GM12878 (cell line): Measurements from ENCODE around the gene BCAS3. TPM values are rescaled to one million over a fixed set of nuclear protein-coding genes. Genes with fewer than 3 reads are reported as not detected.
"Not testable (repeated sequence)": the region's sequence is repeated elsewhere in the genome, so short reads cannot be mapped to it uniquely, and the experiment has no call there.

ENCODE experiments used
- ATAC-seq: fragments of 200-7000 bp; cut with Tn5 transposase; 3 replicates; pipeline ENCODE4 v1.9.1; 2020; ENCODE audit warnings: mild to moderate bottlenecking, moderate library complexity
- BruUV-seq: library from RNA; stranded (reverse); fragments of 400-500 nt; replicated peaks from 2 replicates; lab custom pipeline; 2021; lab: Mats Ljungman, UMichigan
- CTCF ChIA-PET: fragments of 300-600 bp; sonication (Branson Sonifier 250); formaldehyde crosslinking; extraction: SDS; loops from one replicate; lab custom pipeline; 2021; ENCODE audit warnings: inconsistent platforms; lab: Yijun Ruan, JAX
- POLR2A ChIA-PET: fragments of 350-600 bp; formaldehyde crosslinking; extraction: SDS; loops from one replicate; lab custom pipeline; 2021; ENCODE audit warnings: inconsistent platforms; lab: Charles Lee
- RAD21 ChIA-PET: fragments of 300-600 bp; sonication (Branson Sonifier 250); formaldehyde crosslinking; loops from one replicate; lab custom pipeline; 2023; ENCODE audit warnings: antibody characterized with exemption; ENCODE audit not compliant: unreplicated experiment; lab: Charles Lee
- SMC1A ChIA-PET: fragments of 300-600 bp; sonication (Branson Sonifier 250); formaldehyde crosslinking; loops from one replicate; lab custom pipeline; 2023; ENCODE audit not compliant: unreplicated experiment, uncharacterized antibody; lab: Charles Lee
- DNase-seq: peaks from one replicate; pipeline ENCODE4 v3.0.0-alpha.2; 2011; ENCODE audit warnings: low read depth, low spot score
- FAIRE-seq: peaks from 3 replicates; lab custom pipeline; 2011; peaks lifted over from hg19 to GRCh38; lab: Jason Lieb, UNC
- H2AFZ ChIP-seq: 2 replicates; pipeline ENCODE4 v1.6.0; 2011; ENCODE audit warnings: low read depth, low read length, control low read depth; ENCODE audit not compliant: control insufficient read depth
- H3K27ac ChIP-seq: 2 replicates; pipeline ENCODE4 v1.5.1; 2011; ENCODE audit warnings: control low read depth; ENCODE audit not compliant: control insufficient read depth, insufficient read depth
- H3K27me3 ChIP-seq, 2 experiments: replicated peaks in 1 of 2; 2 replicates each; pipeline versions ENCODE4 v1.6.0 to v1.6.1; 2011; ENCODE audit warnings: low read length in 1 of 2; ENCODE audit not compliant: control insufficient read depth in 2 of 2, insufficient read depth in 2 of 2
- H3K36me3 ChIP-seq, 2 experiments: 2 replicates each; pipeline ENCODE4 v1.5.1; 2011; ENCODE audit warnings: low read length in 1 of 2; ENCODE audit not compliant: control insufficient read depth in 2 of 2, insufficient read depth in 2 of 2
- H3K4me1 ChIP-seq: 2 replicates; pipeline ENCODE4 v1.6.1; 2011; ENCODE audit warnings: mild to moderate bottlenecking, low read length, moderate library complexity, mixed read lengths; ENCODE audit not compliant: control insufficient read depth, insufficient read depth
- H3K4me2 ChIP-seq: 2 replicates; pipeline ENCODE4 v1.6.0; 2011; ENCODE audit warnings: control low read depth; ENCODE audit not compliant: control insufficient read depth, insufficient read depth
- H3K4me3 ChIP-seq: fragments of 200-600 bp; sonication (generic); 2 replicates; pipeline ENCODE4 v1.5.1; 2016
- H3K79me2 ChIP-seq: 2 replicates; pipeline ENCODE4 v1.6.0; 2011; ENCODE audit warnings: low read length; ENCODE audit not compliant: control insufficient read depth, insufficient read depth
- H3K9ac ChIP-seq: 2 replicates; pipeline ENCODE4 v1.8.0; 2011; ENCODE audit warnings: low read length, control low read depth, mixed read lengths; ENCODE audit not compliant: control insufficient read depth, insufficient read depth
- H3K9me3 ChIP-seq: replicated peaks from 3 replicates; pipeline ENCODE4 v1.5.1; 2011; ENCODE audit warnings: mild to moderate bottlenecking, low read length; ENCODE audit not compliant: control insufficient read depth, insufficient read depth
- H4K20me1 ChIP-seq: 2 replicates; pipeline ENCODE4 v1.6.0; 2011; ENCODE audit not compliant: control insufficient read depth, insufficient read depth
- ETV6 ChIP-seq, 2 experiments: fragments of 450-650 bp in 1 of 2; IDR thresholded peaks in 1 of 2; conservative IDR thresholded peaks in 1 of 2; 2 replicates each; pipeline ENCODE4 v1.6.1; 2014; ENCODE audit warnings: antibody characterized with exemption in 1 of 2, borderline replicate concordance in 1 of 2, low read depth in 1 of 2, mild to moderate bottlenecking in 1 of 2, moderate library complexity in 1 of 2
- WGBS: methylation state at CpG from one replicate; pipeline ENCODE4 v1.1.6; 2016; ENCODE audit warnings: low lambda C conversion rate; ENCODE audit not compliant: insufficient replicate concordance, insufficient coverage; ENCODE audit errors: missing lambda C conversion rate; 5-methylcytosine and 5-hydroxymethylcytosine counted together
- in situ Hi-C: fragments of 300-500 bp; cut with MboI; formaldehyde crosslinking; loops from 9 replicates; pipeline ENCODE4 v1.14.3; 2018; ENCODE audit warnings: mixed read lengths
- intact Hi-C: fragments of 100-400 bp; cut with micrococcal nuclease; formaldehyde crosslinking; loops from one replicate; pipeline ENCODE4 v1.14.2; 2022; ENCODE audit not compliant: unreplicated experiment
- polyA plus RNA-seq, 11 experiments: library from polyadenylated mRNA; depleted of rRNA in 4 of 11; unstranded in 6 of 11; stranded (reverse) in 5 of 11; fragments of >200 nt; fragmentation: Nextera tagmentation in 4 of 11; fragmentation: Illumina TruSeq in 1 of 11; extraction: Ambion mirVana in 4 of 11; extraction: Trizol in 1 of 11; gene quantifications; 1 replicate in 1 of 11; 2 replicates in 10 of 11; pipeline versions ENCODE4 v1.2.1 to v1.2.3, GENCODE V29; 2011 to 2016; ENCODE audit warnings: inconsistent platforms in 2 of 11, missing spikeins in 2 of 11, low read depth in 1 of 11
- total RNA-seq, 4 experiments: library from RNA; depleted of rRNA in 3 of 4; stranded (reverse); fragments of >200 nt in 3 of 4; fragmentation: Illumina TruSeq in 1 of 4; extraction: Trizol in 1 of 4; gene quantifications; 2 replicates each; pipeline versions ENCODE4 v1.2.1 to v1.2.3, GENCODE V29; 2013 to 2021
- TF ChIP-seq, protein P1 (sequence below), 3 experiments: IDR thresholded peaks in 2 of 3; conservative IDR thresholded peaks in 1 of 3; 2 replicates each; pipeline ENCODE4 v1.5.1; 2011; ENCODE audit warnings: low read depth in 3 of 3, low read length in 3 of 3, mild to moderate bottlenecking in 3 of 3, control low read depth in 2 of 3, moderate library complexity in 2 of 3, inconsistent platforms in 1 of 3, mixed read lengths in 1 of 3; ENCODE audit not compliant: control insufficient read depth in 2 of 3, insufficient read depth in 1 of 3; ENCODE audit errors: extremely low read depth in 1 of 3
- TF ChIP-seq, protein P2 (sequence below): fragments of 450-650 bp; IDR thresholded peaks from 2 replicates; pipeline ENCODE4 v1.6.1; 2017; ENCODE audit warnings: low read depth, mild to moderate bottlenecking, moderate library complexity

The BCAS3 gene
- total and polyA plus RNA-seq, 10 of the 15 experiments (the other 5 are each of a cell fraction or from before 2014, with no cell fraction given), result 2.1 to 11.0 (median 6.6) TPM

DNA sequence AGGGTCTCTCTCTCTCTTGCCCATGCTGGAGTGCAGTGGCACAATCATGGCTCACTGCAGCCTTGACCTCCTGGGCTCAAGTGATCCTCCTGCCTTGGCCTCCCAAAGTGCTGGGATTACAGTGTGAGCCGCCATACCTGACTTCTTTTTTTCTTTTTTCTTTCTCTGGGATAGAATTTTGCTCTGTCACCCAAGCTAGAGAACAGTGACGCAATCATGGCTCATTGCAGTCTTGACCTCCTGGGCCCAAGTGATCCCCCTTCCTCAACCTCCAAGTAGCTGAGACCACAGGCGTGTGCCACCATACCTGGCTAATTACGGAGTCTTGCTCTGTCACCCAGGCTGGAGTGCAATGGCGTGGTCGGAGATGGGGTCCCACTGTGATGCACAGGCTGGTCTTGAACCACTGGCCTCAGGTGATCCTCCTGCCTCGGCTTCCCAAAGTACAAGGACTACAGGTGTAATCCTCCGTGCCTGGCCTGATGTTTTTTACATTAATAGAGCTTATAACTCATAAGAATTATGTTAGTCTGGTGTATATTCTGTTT is 76.5 kb downstream of the BCAS3 start:
- Histone ChIP-seq H3K4me3 (no peak overlapping the region), H3K9me3 (no peaks in the 10 kb centered on the region), H3K79me2 (no peaks in the 10 kb centered on the region), H3K4me1 (no peaks in the 10 kb centered on the region), H2AFZ (no peak overlapping the region), H4K20me1 (no peaks in the 10 kb centered on the region), H3K9ac (no peak overlapping the region), H3K4me2 (no peak overlapping the region), H3K36me3 (no peaks in the 10 kb centered on the region), H3K27me3 (no peaks in the 10 kb centered on the region), H3K27ac (no peak overlapping the region)
- intact Hi-C loops (no loop called here), in situ Hi-C loops (no loop called here)
- FAIRE-seq (no peak), ATAC-seq (no peak), DNase-seq (no peak)
- POLR2A ChIA-PET, result no interaction called here
- 51% methylated on average over 8 of the region's 8 CpGs for WGBS
- CTCF ChIA-PET, result interaction anchor here (0.5 to 0.7 kb wide), 3 partner anchors 55 to 238 kb away, joined by 3 read pairs; no protein-coding TSS in a partner anchor
- TF ChIP-seq, protein P1, sequence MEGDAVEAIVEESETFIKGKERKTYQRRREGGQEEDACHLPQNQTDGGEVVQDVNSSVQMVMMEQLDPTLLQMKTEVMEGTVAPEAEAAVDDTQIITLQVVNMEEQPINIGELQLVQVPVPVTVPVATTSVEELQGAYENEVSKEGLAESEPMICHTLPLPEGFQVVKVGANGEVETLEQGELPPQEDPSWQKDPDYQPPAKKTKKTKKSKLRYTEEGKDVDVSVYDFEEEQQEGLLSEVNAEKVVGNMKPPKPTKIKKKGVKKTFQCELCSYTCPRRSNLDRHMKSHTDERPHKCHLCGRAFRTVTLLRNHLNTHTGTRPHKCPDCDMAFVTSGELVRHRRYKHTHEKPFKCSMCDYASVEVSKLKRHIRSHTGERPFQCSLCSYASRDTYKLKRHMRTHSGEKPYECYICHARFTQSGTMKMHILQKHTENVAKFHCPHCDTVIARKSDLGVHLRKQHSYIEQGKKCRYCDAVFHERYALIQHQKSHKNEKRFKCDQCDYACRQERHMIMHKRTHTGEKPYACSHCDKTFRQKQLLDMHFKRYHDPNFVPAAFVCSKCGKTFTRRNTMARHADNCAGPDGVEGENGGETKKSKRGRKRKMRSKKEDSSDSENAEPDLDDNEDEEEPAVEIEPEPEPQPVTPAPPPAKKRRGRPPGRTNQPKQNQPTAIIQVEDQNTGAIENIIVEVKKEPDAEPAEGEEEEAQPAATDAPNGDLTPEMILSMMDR (IDR thresholded peaks at IDR 0.05 in 2 of 3, conservative IDR thresholded peaks at IDR 0.05 in 1 of 3; ENCODE audit: control insufficient read depth in 2 of 3, extremely low read depth in 1 of 3, insufficient read depth in 1 of 3, low read depth in 3 of 3, low read length in 3 of 3), result no peak
- 0 out of 4 replicates have a peak, but pooled peaks of 1 of the 2 experiments have one; percentile 52 for TF ChIP-seq ETV6 (conservative IDR thresholded peaks at IDR 0.05 in 1 of 2, IDR thresholded peaks at IDR 0.05 in 1 of 2; ENCODE audit: borderline replicate concordance in 1 of 2, low read depth in 1 of 2)
- TF ChIP-seq, protein P2, sequence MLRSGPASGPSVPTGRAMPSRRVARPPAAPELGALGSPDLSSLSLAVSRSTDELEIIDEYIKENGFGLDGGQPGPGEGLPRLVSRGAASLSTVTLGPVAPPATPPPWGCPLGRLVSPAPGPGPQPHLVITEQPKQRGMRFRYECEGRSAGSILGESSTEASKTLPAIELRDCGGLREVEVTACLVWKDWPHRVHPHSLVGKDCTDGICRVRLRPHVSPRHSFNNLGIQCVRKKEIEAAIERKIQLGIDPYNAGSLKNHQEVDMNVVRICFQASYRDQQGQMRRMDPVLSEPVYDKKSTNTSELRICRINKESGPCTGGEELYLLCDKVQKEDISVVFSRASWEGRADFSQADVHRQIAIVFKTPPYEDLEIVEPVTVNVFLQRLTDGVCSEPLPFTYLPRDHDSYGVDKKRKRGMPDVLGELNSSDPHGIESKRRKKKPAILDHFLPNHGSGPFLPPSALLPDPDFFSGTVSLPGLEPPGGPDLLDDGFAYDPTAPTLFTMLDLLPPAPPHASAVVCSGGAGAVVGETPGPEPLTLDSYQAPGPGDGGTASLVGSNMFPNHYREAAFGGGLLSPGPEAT, result no peak
- SMC1A ChIA-PET, result interaction anchor here (0.7 kb wide), 2 partner anchors 10 to 56 kb away, joined by 3 to 4 read pairs; no protein-coding TSS in a partner anchor
- RAD21 ChIA-PET, result no interaction called here
- BruUV-seq, result no TSS peak

DNA sequence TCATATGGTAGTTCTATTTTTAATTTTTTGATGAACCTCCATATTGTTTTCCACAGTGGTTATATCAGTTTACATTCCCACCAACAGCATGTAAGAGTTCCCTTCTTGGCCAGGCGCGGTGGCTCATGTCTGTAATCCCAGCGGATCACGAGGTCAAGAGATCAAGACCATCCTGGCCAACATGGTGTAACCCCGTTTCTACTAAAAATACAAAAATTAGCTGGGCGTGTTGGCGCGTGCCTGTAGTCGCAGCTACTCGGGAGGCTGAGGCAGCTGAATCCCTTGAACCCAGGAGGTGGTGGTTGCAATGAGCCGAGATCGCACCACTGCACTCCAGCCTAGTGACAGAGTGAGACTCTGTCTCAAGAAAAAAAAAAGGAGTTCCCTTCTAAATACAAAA is 79.1 kb downstream of the BCAS3 start:
- ATAC-seq, FAIRE-seq, H3K9me3 ChIP-seq, H3K9ac ChIP-seq, H3K4me3 ChIP-seq, RAD21 ChIA-PET, CTCF ChIA-PET, H3K4me1 ChIP-seq, intact Hi-C loops, H3K27ac ChIP-seq, H3K79me2 ChIP-seq, H3K4me2 ChIP-seq, DNase-seq, H3K27me3 ChIP-seq, H4K20me1 ChIP-seq, H3K36me3 ChIP-seq, BruUV-seq, POLR2A ChIA-PET, H2AFZ ChIP-seq, in situ Hi-C loops: not testable (repeated sequence)
- 67% methylated on average over 12 of the region's 12 CpGs for WGBS
- SMC1A ChIA-PET, result interaction anchor here (0.6 kb wide), 1 partner anchor 8 kb away, joined by 3 read pairs; no protein-coding TSS in a partner anchor
